CD4-positive, alpha-beta T cell treated with Interleukin-15 for 1 hour (primary cell): Measurements from ENCODE around the gene IL24.
"Not testable (repeated sequence)": the region's sequence is repeated elsewhere in the genome, so short reads cannot be mapped to it uniquely, and the experiment has no call there.

Experiments used
- DNase-seq: peaks from one replicate; pipeline ENCODE4 v3.0.0-alpha.2; 2020

Gene IL24, protein sequence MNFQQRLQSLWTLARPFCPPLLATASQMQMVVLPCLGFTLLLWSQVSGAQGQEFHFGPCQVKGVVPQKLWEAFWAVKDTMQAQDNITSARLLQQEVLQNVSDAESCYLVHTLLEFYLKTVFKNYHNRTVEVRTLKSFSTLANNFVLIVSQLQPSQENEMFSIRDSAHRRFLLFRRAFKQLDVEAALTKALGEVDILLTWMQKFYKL

DNA sequence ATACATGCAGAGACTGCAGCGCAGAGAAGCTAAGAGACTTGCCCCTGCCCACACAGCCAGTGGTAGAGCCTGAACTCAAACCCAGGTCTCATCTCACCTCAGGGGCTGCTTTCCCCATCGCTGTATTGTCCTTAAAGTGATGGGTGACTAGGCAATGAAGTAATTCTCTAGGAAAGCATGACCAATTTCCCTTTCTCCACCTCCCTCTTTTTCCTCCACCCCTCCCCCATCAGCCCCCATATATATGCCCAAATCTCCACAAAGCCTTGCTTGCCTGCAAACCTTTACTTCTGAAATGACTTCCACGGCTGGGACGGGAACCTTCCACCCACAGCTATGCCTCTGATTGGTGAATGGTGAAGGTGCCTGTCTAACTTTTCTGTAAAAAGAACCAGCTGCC is at the start of gene IL24:
Gene IL24, plus strand, starts transcription at position 269 of the 400 bp plus-strand sequence. CDS start 390 bp downstream, outside the sequence.
- no peak for DNase-seq

DNA sequence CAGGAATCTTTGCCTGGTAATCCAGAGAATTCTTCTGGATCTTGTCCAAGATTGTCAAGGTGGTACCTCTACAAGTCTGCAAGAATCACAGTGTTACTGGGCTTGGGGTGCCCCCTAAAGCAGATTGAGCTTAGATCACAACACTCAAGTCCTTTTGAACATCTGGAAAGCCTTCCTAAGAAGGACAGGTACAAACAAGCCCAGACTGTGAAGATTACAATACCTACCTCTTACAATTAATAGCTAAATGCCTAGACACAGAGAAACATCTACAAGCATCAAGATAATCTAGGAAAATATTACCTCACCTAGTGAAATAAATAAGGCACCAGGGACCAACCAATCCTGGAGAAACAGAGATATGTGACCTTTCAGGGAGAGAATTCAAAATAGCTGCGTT is 49.3 kb upstream of the IL24 start:
- DNase-seq: no peak

DNA sequence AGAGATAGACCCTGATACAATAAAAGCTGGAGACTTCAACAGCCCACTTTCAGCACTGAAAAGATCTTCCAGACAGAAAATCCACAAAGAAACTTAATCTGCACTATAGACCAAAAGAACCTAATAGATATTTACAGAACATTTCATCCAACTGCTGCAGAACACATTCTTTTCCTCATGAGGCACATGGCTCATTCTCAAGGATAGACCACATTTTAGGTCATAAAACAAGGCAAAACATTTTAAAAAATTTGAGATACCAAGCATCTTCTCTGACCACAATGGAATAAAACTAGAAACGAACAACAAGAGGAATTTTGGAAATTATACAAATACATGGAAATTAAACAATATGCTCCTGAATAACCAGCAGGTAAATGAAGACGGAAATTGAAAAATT is 46.8 kb upstream of the IL24 start:
- no peak for DNase-seq

DNA sequence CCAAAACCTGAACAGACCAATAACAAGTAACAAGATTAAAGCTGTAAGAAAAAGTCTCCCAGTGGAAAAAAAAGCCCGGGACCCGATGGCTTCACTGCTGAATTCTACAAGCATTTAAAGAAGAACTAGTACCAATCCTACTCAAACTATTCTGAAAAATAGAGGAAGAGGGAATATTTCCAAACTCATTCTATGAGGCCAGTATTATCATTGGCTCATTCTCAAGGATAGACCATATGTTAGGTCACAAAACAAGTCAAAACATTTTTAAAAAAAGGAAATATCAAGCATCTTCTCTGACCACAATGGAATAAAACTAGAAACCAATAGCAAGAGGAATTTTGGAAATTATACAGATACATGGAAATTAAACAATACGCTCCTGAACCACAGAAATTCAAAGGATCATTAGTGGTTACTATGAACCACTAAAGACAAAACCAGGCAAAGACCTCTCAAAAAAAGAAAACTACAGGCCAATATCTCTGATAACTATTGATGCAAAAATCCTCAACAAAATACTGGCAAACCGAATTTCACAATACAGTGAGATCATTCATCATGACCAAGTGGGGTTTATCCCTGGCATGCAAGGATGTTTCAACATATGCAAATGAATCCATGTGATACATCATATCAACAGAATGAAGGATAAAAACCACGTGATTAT is 45.8 kb upstream of the IL24 start:
- no peak for DNase-seq

DNA sequence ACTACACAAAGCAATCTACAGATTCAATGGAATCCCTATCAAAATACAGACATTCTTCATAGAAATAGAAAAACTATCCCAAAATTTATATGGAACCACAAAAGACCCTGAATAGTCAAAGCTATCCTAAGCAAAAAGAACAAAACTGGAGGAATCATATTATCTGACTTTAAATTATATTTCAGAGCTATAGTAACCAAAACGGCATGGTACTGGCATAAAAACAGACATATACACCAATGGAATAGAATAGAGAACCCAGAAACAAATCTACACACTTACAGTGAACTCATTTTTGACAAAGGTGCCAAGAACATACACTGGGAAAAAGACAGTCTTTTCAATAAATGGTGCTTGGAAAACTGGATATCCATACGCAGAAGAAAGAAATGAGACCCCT is 44.6 kb upstream of the IL24 start:
- not testable (repeated sequence) for DNase-seq

DNA sequence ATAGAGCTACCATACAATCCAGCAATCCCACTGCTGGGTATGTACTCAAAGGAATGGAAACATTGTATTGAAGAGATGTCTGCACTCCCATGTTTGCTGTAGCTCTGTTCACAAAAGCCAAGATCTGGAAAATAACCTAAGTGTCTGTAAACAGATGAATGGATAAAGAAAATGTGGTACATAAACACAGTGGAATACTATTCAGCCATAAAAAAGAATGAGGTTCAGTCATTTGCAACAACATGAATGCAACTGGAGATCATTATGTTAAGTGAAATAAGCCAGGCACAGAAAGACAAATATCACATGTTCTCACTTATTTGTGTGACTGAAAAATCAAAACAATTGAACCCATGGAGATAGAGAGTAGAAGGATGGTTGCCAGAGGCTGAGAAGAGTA is 43.5 kb upstream of the IL24 start:
- not testable (repeated sequence) for DNase-seq

DNA sequence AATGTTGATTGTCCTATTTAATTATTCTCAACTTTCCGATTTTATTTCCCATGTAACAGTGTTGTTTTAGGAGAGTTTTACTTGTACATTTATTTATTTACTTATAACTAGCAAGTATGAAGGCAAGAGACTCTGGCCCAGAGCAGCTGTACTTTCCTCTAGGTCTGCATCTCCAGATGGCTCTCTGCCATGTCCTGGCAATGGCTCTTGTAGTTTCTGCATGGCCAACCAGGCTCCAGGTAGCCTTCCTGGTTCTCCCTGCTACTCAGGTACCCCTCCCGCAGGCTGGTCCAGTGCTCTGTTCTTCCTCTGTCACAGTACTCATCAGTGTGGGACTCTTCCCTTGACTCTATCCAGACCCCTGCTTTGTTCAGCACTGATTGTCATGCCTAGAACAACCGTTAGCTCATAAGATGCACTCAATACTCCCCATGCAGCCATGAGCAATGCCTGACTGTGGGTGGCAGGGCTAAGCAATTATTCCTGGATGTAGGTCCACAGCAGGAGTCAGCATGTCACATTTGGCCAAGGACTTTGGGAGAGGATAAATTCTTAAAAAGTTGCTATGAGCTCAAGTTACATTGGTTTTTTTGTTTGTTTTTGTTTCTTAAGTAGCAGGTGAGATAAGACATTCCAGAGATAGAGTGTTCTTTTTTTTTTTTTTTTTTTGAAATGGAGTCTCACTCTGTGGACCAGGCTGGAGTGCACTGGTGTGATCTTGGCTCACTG is 42.7 kb upstream of the IL24 start:
- DNase-seq: no peak

DNA sequence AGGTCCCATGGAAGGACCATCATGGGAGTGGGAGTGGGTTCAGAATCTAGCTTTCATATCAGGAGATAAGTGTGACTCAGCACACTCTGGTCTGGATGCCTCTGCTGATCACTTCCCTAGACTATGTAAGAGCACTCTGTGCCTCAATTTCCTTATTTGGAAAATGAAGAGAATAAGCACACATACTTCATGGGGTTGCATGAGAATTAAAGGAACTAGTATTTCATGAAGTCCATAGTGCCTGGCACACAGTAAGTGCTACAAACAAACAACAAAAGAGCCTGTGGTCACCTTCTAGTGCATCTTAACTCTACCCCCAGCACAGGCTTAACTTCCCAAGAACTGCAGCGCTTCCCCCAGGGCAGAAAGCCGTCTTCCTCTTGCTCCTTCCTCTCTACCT is 41.4 kb upstream of the IL24 start:
- DNase-seq: no peak

DNA sequence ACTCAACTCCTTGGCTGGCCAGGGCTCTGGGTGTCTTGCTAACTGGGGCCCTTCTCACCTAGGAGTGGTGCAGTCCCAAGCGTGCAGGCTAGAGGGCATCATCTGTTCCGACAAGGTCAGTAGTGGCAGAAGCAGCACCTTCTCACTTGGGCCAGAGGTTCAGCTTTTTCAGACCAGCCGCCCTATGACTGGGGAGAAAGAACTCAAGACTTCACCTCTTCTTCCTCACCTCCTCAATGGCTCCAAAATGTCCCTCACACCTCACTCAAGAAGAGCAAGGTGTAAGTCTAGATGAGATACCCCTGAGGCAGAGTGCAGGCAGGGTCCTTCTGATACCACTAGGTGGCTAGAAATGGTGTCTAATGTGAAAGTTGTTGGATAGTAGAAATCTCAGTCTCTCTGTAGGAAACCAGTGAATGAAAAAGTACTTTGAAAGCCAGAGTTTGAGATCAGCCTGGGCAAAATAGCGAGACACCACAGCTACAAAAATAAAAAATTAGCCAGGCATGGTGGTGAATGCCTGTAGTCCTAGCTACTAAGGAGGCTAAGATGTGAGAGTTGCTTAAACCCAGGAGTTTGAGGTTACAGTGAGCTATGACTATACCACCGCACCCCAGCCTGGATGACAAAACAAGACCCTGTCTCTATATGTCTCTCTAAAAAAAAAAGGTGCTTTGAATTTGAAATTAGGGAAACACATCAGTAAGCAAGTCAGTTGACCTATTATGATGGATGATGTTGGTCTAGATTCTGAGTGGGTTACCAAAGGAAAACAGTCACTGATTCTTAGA is 40.4 kb upstream of the IL24 start:
- DNase-seq: no peak

DNA sequence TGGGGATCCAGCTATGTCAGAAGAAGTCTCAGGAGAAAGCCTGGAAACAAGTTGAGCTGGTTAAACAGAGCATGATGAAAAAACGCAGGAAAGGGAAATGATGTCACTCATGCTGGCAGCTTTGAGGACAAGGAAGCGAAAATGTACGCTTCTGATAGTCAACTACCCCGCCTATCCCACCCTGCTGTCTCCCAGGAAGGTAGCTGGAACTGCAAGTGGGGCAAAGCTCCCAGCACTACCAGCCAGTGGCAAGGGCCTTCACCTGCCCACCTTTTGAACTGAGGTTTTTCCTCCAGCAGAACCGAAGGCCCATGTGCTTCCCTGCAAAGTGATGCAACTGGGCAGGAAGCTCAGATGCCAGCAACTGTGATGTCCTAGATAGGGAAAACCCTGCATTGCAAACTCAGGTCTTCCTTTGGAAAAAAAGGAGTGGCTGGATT is 38.1 kb upstream of the IL24 start:
- DNase-seq: peak; percentile 19

DNA sequence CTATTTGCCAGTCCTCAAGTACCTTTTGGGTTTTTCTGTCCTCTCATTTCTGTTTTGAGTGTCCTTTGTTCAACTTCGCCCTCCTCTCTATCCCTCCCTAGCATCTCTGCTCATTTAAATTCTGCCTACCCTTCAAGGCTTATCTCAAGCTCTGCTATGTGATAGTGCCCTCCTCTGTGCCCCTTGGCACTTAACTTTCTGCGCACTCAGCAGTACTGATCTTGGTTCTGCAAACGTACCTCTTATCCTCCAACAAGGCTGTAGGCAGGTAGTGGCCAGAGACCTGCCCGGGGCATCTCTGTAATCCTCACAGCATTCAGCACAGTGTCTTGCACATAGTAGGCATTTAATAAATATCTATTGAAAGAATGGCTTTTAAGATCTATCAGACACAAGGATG is 37.1 kb upstream of the IL24 start:
- no peak for DNase-seq

DNA sequence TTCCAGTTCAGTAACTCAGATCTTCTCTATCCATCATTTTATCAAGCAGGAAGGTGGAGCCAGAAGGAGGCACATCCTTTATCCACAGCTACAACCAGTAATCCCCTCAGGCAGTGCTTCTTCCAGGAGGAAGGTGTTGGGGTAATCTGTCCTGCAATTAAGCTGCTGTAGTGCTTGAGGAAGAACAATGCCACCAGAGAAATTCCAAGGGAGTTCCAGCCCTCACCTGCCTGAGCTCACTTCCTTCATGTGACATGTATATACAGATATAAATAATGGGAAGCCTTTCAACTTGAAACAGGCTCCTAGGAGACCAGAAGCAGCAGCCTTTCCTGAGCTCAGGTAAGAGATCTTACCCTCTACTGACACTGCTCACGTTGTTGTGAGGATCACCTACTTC is 34.0 kb upstream of the IL24 start:
- no peak for DNase-seq

DNA sequence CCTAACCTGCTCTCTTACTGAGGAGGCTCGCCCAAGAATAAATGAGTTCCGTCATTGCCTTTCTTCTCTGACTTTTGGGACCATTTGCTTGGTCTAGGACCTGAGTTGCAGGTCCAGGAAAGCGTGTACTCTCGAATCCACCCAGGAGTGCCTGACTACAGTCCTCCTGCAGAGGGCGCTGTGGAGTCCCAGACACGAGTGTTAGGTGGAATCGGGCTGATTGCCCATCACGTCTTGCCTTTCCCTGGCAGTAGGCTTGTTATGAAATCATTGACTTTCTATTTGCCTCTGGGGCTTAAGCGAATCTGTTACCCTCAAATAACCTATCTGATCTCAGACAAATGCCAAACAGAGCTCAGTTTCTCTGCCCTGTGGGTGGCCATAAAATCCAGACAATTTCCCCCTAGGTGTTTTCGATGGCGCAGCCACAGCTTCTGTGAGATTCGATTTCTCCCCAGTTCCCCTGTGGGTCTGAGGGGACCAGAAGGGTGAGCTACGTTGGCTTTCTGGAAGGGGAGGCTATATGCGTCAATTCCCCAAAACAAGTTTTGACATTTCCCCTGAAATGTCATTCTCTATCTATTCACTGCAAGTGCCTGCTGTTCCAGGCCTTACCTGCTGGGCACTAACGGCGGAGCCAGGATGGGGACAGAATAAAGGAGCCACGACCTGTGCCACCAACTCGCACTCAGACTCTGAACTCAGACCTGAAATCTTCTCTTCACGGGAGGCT is 32.1 kb upstream of the IL24 start, which contains the start of gene IL20:
Gene IL20, plus strand, starts transcription at position 685 of the 733 bp plus-strand sequence. CDS start 230 bp downstream, outside the sequence.
- peak; percentile 77 for DNase-seq

DNA sequence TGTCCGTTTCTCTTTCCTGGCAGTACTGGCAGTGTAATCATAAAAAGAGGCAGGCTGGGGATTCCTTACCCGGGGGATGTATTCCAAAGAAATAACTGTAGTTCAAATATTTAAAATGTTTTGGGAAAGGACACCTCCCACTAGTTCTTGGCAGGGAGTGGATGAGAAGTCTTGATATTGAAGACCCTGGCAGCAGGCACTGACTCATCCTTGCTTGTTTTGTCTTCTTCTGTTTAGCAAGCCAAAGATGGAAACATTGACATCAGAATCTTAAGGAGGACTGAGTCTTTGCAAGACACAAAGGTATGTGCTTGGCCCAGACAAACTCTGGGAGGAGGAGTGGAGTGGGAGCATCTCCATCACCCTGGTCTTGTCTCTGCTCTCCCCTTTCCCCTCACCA is 31.2 kb upstream of the IL24 start:
- no peak for DNase-seq

DNA sequence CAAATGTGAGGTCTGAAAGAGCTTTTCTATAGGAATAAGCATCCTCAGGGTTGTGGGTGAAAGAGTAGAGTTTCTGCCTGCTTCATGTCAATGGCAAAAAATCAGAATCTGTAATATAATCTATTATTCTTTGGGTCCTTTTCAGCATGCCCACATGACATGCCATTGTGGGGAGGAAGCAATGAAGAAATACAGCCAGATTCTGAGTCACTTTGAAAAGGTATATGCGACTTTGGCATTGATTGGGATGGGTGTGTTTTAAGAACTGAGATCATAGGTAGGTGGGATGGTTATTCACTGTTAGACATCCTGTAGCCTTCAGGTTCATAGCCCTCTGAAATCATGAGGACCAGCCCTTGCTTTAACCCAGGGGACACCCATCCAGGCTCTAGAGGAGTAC is 30.0 kb upstream of the IL24 start:
- DNase-seq: no peak

DNA sequence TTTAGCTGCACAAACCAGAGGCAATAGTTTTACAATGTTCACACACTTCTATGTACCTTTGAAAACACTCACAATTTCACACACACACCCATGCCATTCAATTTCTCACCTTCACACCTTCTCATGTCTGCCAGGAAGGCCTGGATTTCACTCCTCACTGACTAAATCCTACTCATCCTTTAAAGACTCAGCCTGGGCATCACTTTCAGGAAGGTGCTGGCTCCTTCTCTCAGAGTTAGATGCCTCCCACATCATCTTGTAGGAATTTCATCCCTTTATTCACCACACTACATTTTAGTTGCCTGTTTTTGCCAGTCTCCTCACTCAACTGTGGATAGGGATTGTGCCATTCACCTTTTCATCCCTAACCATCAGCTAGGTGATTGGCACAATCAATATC is 29.5 kb upstream of the IL24 start:
- no peak for DNase-seq

DNA sequence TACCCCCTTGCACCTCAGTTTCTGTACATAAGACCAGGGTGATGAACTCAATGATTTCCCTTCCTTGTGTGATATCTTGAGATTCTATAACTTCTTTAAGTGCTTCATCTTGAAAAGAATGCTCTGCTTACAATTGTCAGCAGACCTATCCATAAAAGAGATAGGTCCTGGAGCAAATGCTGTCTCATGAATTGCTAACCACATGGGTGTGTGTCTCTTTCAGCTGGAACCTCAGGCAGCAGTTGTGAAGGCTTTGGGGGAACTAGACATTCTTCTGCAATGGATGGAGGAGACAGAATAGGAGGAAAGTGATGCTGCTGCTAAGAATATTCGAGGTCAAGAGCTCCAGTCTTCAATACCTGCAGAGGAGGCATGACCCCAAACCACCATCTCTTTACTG is 29.0 kb upstream of the IL24 start:
- DNase-seq: no peak

DNA sequence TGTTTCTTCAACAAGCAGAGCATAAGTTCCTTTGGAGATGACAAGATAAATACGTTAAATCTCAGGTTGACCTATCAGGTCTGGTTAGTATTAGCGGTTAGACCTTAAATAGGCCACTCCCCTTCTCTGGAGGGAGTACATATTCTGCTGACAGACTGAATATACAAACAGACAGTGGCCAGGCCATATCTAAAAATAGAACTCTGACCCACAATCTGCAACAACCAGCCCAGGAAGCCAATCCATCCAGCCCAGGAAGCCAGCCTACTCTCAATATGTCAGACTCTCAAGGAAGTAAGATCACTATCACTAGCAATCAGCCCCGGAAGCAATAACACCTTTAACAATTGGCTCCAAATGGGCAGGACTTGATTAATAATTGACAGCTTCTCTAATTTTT is 25.1 kb upstream of the IL24 start:
- no peak for DNase-seq

DNA sequence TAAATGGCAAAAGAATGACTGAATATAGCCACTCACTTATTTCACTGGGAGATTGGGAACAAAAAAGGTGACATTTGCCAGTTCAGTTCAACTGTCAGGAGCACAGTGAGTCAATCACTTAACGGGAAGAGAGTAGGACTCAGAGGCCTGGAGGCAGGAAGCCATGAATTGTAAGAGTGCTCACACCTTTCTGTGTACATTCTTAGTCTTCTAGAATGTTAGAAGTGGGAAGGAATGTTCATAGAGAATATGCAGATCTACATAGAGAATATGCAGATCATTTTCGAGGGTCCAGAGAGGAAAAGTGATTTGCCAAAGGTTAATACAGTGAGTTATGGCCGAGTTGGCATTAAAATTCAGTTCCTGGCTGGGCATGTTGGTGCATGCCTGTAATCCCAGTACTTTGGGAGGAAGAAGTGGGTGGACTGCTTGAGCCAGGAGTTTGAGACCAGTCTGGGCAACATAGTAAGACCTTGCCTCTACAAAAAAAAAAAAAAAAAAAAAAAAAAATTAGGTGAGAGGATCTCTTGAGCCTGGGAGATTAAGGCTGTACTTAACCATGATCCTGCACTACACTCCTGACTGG is 23.5 kb upstream of the IL24 start:
- no peak for DNase-seq

DNA sequence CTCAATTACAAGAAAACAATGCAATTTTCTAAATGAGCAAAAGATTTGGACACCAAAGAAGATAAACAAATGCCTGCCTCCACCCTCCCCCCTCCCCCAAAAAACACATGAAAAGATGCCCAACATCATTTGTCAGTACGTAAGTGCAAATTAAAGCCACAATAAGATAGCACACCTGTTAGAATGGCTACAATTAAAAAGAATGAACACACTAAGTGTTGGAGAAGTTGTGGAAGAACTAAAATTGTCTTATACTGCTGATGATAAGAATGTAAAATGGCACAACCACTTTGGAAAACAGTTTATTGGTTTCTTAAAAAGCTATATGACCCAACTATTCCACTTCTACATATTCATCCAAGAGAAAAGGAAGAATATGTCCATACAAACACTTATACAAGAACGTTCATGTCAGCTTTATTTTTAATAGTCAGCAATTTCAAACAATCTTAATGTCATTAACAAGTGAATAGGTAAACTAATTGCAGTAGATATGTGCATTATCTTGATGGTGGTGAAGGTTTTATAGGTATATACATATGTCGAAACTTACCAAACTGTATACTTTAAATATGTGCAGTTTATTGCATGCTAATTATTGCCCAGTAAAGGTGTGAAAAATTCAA is 21.4 kb upstream of the IL24 start:
- DNase-seq: no peak

DNA sequence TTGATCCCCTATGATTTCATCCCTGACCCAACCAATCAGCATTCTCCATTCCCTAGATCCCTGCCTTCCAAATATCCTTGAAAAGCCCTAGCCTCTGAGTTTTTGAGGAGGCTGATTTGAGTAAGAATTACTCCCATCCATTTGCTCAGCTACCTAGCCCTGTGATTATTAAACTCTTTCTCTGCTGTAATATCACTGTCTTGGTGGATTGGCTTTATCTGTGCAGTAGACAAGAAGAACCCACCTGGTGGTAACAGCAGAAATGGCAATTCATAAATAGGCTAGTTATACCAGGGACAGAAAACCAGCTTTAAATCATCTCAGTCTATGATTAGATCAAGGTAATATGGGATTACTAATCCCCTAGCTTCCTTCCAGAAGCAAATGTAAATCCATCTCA is 18.8 kb upstream of the IL24 start:
- no peak for DNase-seq

DNA sequence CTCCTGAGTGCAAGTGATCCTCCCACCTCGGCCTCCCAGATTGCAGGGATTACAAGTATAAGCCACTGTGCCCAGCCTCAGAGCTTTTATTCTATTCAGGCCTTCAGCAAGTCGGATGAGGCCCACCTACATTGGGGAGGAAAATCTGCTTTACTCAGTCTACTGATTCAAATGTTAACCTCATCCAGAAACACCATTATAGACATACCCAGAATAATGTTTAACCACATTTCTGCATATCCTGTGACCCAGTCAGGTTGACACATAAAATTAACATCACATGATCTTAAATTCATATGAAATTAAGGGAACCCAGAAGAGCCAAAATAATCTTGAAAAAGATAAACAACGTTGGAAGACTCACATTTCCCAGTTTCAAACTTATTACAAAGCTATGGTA is 16.9 kb upstream of the IL24 start:
- DNase-seq: no peak
